GM18526 (cell line): ENCODE data around the gene EID2.

Experiments
- POLR2A ChIP-seq: IDR thresholded peaks from 3 replicates; pipeline ENCODE4 v1.6.1; 2011; ENCODE audit not compliant: insufficient read length; ENCODE audit errors: extremely low read depth

EID2 gene

GRCh38 chr19:39497996-39498797 lies 41.8 kb downstream of the EID2 start:
- TF ChIP-seq POLR2A = no peak

GRCh38 chr19:39497701-39497995 lies 42.3 kb downstream of the EID2 start:
- no peak for TF ChIP-seq POLR2A

GRCh38 chr19:39496063-39496462 lies 43.9 kb downstream of the EID2 start:
- no peak for TF ChIP-seq POLR2A

GRCh38 chr19:39494661-39495060 lies 45.3 kb downstream of the EID2 start:
- TF ChIP-seq POLR2A = no peak

GRCh38 chr19:39492788-39493187 lies 47.2 kb downstream of the EID2 start:
- TF ChIP-seq POLR2A = no peak

GRCh38 chr19:39492225-39492624 lies 47.7 kb downstream of the EID2 start:
- no peak for TF ChIP-seq POLR2A

GRCh38 chr19:39489756-39490155 lies 50.2 kb downstream of the EID2 start:
- TF ChIP-seq POLR2A = no peak
